Liver (tissue), 9 donors: ENCODE data around the gene FARP1. TPM values are rescaled to one million over a fixed set of nuclear protein-coding genes. Genes with fewer than 3 reads are reported as not detected.
A peak's percentile ranks its signal among the peaks of the same experiment; 100 is the strongest.

ENCODE experiments used
- DNase-seq: peaks from one replicate; pipeline ENCODE4 v3.0.0-alpha.2; 2017; ENCODE audit warnings: low spot score
- H3K27ac ChIP-seq, 2 donors: one replicate each; pipeline ENCODE4 v1.7.0; 2013; ENCODE audit warnings: inconsistent platforms in 2 of 2, low read length in 2 of 2, control low read depth in 1 of 2, low read depth in 1 of 2, mild to moderate bottlenecking in 1 of 2
- H3K27me3 ChIP-seq, 4 donors: one replicate each; pipeline versions ENCODE4 v1.6.1 to v1.7.0; 2013; ENCODE audit warnings: low read length in 3 of 4, inconsistent platforms in 1 of 4, mild to moderate bottlenecking in 1 of 4, moderate library complexity in 1 of 4; ENCODE audit not compliant: control insufficient read depth in 4 of 4, insufficient read depth in 4 of 4
- H3K36me3 ChIP-seq, 4 donors: one replicate each; pipeline versions ENCODE4 v1.6.1 to v1.7.0; 2013; ENCODE audit warnings: low read length in 3 of 4, mild to moderate bottlenecking in 3 of 4, low read depth in 1 of 4, moderate library complexity in 1 of 4; ENCODE audit not compliant: control insufficient read depth in 4 of 4, insufficient read depth in 3 of 4
- H3K4me1 ChIP-seq, 4 donors: one replicate each; pipeline versions ENCODE4 v1.6.1 to v1.7.0; 2013; ENCODE audit warnings: low read length in 3 of 4, mild to moderate bottlenecking in 3 of 4, moderate library complexity in 1 of 4; ENCODE audit not compliant: control insufficient read depth in 4 of 4, insufficient read depth in 4 of 4
- H3K4me3 ChIP-seq, 3 donors: one replicate each; pipeline versions ENCODE4 v1.6.1 to v1.7.0; 2013; ENCODE audit warnings: low read length in 3 of 3, control low read depth in 1 of 3, low read depth in 1 of 3, mild to moderate bottlenecking in 1 of 3
- H3K9ac ChIP-seq, 2 donors: one replicate each; pipeline ENCODE4 v1.7.0; 2013; ENCODE audit warnings: low read length in 2 of 2, mild to moderate bottlenecking in 2 of 2, moderate library complexity in 2 of 2, control low read depth in 1 of 2, low read depth in 1 of 2
- H3K9me3 ChIP-seq, 4 donors: one replicate each; pipeline versions ENCODE4 v1.6.1 to v1.7.0; 2013; ENCODE audit warnings: low read length in 3 of 4; ENCODE audit not compliant: control insufficient read depth in 4 of 4
- EGR1 ChIP-seq, 2 donors: IDR thresholded peaks; 2 replicates each; pipeline ENCODE4 v1.6.1; 2016 to 2018; ENCODE audit warnings: antibody characterized with exemption in 2 of 2, low read depth in 2 of 2
- FOXA1 ChIP-seq: IDR thresholded peaks from 2 replicates; pipeline ENCODE4 v1.6.1; 2016; ENCODE audit warnings: antibody characterized with exemption
- FOXA2 ChIP-seq: IDR thresholded peaks from 2 replicates; pipeline ENCODE4 v1.6.1; 2016; ENCODE audit warnings: antibody characterized with exemption
- HNF4G ChIP-seq: IDR thresholded peaks from 2 replicates; pipeline ENCODE4 v1.6.1; 2016; ENCODE audit warnings: antibody characterized with exemption
- JUND ChIP-seq, 2 donors: IDR thresholded peaks; 2 replicates each; pipeline ENCODE4 v1.6.1; 2016; ENCODE audit warnings: antibody characterized with exemption in 2 of 2
- RAD21 ChIP-seq, 2 donors: IDR thresholded peaks; 2 replicates each; pipeline ENCODE4 v1.6.1; 2016; ENCODE audit warnings: antibody characterized with exemption in 2 of 2, mild to moderate bottlenecking in 2 of 2
- RXRA ChIP-seq, 2 donors: IDR thresholded peaks; 2 replicates each; pipeline ENCODE4 v1.6.1; 2017 to 2018; ENCODE audit warnings: antibody characterized with exemption in 2 of 2, mild to moderate bottlenecking in 1 of 2
- SP1 ChIP-seq: IDR thresholded peaks from 2 replicates; pipeline ENCODE4 v1.6.1; 2018; ENCODE audit warnings: antibody characterized with exemption, mild to moderate bottlenecking
- TAF1 ChIP-seq: conservative IDR thresholded peaks from 2 replicates; pipeline ENCODE4 v1.6.1; 2016; ENCODE audit warnings: antibody characterized with exemption, mild to moderate bottlenecking
- YY1 ChIP-seq: IDR thresholded peaks from 2 replicates; pipeline ENCODE4 v1.6.1; 2016; ENCODE audit warnings: antibody characterized with exemption, mild to moderate bottlenecking
- WGBS: extraction: QIAGEN DNeasy Blood & Tissue Kit; methylation state at CpG from one replicate; pipeline ENCODE4 v1.1.7; 2013; 5-methylcytosine and 5-hydroxymethylcytosine counted together
- polyA plus RNA-seq, 2 donors: library from polyadenylated mRNA; stranded (reverse) in 1 of 2; unstranded in 1 of 2; fragments of 200-250 nt in 1 of 2; fragments of >200 nt in 1 of 2; fragmentation: Nextera tagmentation in 1 of 2; extraction: Ambion mirVana in 1 of 2; gene quantifications; one replicate each; pipeline versions ENCODE4 v1.2.1 to v1.2.3, GENCODE V29; 2013 to 2015
- total RNA-seq, 2 donors: library from RNA; depleted of rRNA; stranded (reverse); fragments of >200 nt; gene quantifications; one replicate each; pipeline ENCODE4 v1.2.3, GENCODE V29; 2014
- TF ChIP-seq, protein P1 (sequence below): IDR thresholded peaks from 2 replicates; pipeline ENCODE4 v1.6.1; 2016; ENCODE audit warnings: antibody characterized with exemption
- TF ChIP-seq, protein P2 (sequence below): IDR thresholded peaks from 2 replicates; pipeline ENCODE4 v1.6.1; 2016; ENCODE audit warnings: antibody characterized with exemption
- TF ChIP-seq, protein P3 (sequence below): IDR thresholded peaks from 2 replicates; pipeline ENCODE4 v1.6.1; 2016; ENCODE audit warnings: antibody characterized with exemption, mild to moderate bottlenecking
- TF ChIP-seq, protein P4 (sequence below): IDR thresholded peaks from 2 replicates; pipeline ENCODE4 v1.6.1; 2016; ENCODE audit warnings: antibody characterized with exemption
- donor health status: healthy.
- donor health status: healthy.
- donor health status: healthy.
- donor health status: healthy.
- donor health status: healthy.

Gene FARP1
- total and polyA plus RNA-seq, 4 donors: 28.4 to 62.6 (median 39.8) TPM

- TF ChIP-seq, protein P1, sequence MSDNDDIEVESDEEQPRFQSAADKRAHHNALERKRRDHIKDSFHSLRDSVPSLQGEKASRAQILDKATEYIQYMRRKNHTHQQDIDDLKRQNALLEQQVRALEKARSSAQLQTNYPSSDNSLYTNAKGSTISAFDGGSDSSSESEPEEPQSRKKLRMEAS: peak; percentile 50
These were observed 311.5 kb downstream of the FARP1 start (continued) for GRCh38 chr13:98454389-98454881.

- Histone ChIP-seq H3K27me3 (no peaks in the 10 kb centered on the region), H3K9ac (no peak overlapping the region), H3K4me3 (no peak overlapping the region), H3K4me1 (peaks cover 0 to 12% (median 6%) of the 10 kb centered on the region in 4 donors), H3K27ac (no peak overlapping the region), H3K36me3 (peaks cover 12 to 61% (median 42%) of the 10 kb centered on the region in 4 donors), H3K9me3 (no peaks in the 10 kb centered on the region)
- 91% methylated on average over 6 of the region's 6 CpGs for WGBS
- no peak for TF ChIP-seq TAF1
- TF ChIP-seq, protein P1: no peak
- no peak for TF ChIP-seq EGR1 (IDR thresholded peaks at IDR 0.05; ENCODE audit: low read depth in 2 of 2)
- TF ChIP-seq, protein P2, sequence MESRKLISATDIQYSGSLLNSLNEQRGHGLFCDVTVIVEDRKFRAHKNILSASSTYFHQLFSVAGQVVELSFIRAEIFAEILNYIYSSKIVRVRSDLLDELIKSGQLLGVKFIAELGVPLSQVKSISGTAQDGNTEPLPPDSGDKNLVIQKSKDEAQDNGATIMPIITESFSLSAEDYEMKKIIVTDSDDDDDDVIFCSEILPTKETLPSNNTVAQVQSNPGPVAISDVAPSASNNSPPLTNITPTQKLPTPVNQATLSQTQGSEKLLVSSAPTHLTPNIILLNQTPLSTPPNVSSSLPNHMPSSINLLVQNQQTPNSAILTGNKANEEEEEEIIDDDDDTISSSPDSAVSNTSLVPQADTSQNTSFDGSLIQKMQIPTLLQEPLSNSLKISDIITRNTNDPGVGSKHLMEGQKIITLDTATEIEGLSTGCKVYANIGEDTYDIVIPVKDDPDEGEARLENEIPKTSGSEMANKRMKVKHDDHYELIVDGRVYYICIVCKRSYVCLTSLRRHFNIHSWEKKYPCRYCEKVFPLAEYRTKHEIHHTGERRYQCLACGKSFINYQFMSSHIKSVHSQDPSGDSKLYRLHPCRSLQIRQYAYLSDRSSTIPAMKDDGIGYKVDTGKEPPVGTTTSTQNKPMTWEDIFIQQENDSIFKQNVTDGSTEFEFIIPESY: no peak
- no peak for TF ChIP-seq YY1
- TF ChIP-seq FOXA1: no peak
- TF ChIP-seq, protein P3, sequence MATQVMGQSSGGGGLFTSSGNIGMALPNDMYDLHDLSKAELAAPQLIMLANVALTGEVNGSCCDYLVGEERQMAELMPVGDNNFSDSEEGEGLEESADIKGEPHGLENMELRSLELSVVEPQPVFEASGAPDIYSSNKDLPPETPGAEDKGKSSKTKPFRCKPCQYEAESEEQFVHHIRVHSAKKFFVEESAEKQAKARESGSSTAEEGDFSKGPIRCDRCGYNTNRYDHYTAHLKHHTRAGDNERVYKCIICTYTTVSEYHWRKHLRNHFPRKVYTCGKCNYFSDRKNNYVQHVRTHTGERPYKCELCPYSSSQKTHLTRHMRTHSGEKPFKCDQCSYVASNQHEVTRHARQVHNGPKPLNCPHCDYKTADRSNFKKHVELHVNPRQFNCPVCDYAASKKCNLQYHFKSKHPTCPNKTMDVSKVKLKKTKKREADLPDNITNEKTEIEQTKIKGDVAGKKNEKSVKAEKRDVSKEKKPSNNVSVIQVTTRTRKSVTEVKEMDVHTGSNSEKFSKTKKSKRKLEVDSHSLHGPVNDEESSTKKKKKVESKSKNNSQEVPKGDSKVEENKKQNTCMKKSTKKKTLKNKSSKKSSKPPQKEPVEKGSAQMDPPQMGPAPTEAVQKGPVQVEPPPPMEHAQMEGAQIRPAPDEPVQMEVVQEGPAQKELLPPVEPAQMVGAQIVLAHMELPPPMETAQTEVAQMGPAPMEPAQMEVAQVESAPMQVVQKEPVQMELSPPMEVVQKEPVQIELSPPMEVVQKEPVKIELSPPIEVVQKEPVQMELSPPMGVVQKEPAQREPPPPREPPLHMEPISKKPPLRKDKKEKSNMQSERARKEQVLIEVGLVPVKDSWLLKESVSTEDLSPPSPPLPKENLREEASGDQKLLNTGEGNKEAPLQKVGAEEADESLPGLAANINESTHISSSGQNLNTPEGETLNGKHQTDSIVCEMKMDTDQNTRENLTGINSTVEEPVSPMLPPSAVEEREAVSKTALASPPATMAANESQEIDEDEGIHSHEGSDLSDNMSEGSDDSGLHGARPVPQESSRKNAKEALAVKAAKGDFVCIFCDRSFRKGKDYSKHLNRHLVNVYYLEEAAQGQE: no peak
- TF ChIP-seq, protein P4, sequence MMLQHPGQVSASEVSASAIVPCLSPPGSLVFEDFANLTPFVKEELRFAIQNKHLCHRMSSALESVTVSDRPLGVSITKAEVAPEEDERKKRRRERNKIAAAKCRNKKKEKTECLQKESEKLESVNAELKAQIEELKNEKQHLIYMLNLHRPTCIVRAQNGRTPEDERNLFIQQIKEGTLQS: no peak
- no peak for DNase-seq
These were observed 313.5 kb downstream of the FARP1 start for GRCh38 chr13:98456413-98456845.

DNA sequence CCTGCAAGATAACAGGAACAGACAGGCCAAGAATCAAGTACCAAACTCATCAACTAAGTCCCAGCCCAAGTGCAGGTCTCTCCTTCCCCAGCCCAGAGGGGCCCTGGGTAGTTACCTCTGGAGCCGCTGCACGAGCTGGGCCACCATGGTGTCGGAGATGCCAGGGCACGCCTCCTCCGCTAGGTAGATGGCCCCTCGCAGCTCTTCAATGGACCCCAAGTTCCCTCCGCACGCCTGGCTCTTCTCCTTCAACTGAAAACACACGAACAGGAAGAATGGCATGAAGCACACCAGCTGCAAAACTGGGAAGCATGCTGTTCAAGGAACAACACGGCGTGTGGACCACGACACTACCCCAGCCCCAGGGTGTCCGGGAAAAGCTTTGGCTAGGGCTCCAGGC is 314.2 kb downstream of the FARP1 start:
- Histone ChIP-seq H3K4me3 (no peak overlapping the region), H3K9ac (no peak overlapping the region), H3K27me3 (no peaks in the 10 kb centered on the region), H3K36me3 (peaks cover 12 to 63% (median 41%) of the 10 kb centered on the region in 4 donors), H3K4me1 (peaks cover 0 to 12% (median 6%) of the 10 kb centered on the region in 4 donors), H3K9me3 (no peaks in the 10 kb centered on the region), H3K27ac (no peak overlapping the region)
- WGBS: 95% methylated on average over 13 of the region's 13 CpGs
- DNase-seq: no peak
- TF ChIP-seq JUND (IDR thresholded peaks at IDR 0.05) (no peak), RXRA (IDR thresholded peaks at IDR 0.05) (no peak), HNF4G (no peak), SP1 (no peak), TAF1 (no peak), FOXA1 (no peak), EGR1 (IDR thresholded peaks at IDR 0.05; ENCODE audit: low read depth in 2 of 2) (no peak), RAD21 (IDR thresholded peaks at IDR 0.05) (no peak), FOXA2 (no peak)
- TF ChIP-seq, protein P1: no peak
- TF ChIP-seq, protein P3: no peak
- TF ChIP-seq, protein P2: no peak
